GM18951 (cell line): ENCODE data around the gene DEFB119.
"Not testable (repeated sequence)": the region's sequence is repeated elsewhere in the genome, so short reads cannot be mapped to it uniquely, and the experiment has no call there.

Experiments
- POLR2A ChIP-seq: IDR thresholded peaks from 4 replicates; pipeline ENCODE4 v1.6.1; 2011; ENCODE audit warnings: mild to moderate bottlenecking; ENCODE audit not compliant: insufficient read length, insufficient read depth; ENCODE audit errors: extremely low read depth
- in situ Hi-C: fragments of 300-500 bp; cut with MboI; formaldehyde crosslinking; loops from one replicate; pipeline ENCODE4 v1.12.0; 2022; ENCODE audit warnings: low sequenced_read_pairs, mixed read lengths, inconsistent platforms; ENCODE audit not compliant: unreplicated experiment

DEFB119 gene, protein sequence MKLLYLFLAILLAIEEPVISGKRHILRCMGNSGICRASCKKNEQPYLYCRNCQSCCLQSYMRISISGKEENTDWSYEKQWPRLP

GRCh38 chr20:31390490-31390889 is at the start of gene DEFB119:
DEFB119 (minus strand) TSS chr20:31390590; CDS start chr20:31390483, 107 bp downstream.
- in situ Hi-C loops: no loop called here
- TF ChIP-seq POLR2A: no peak

GRCh38 chr20:31430568-31431115 is 40.3 kb upstream of the DEFB119 start:
- no peak for TF ChIP-seq POLR2A
- in situ Hi-C loops: no loop called here

GRCh38 chr20:31427576-31427975 is 37.2 kb upstream of the DEFB119 start:
- in situ Hi-C loops: not testable (repeated sequence)

DNA sequence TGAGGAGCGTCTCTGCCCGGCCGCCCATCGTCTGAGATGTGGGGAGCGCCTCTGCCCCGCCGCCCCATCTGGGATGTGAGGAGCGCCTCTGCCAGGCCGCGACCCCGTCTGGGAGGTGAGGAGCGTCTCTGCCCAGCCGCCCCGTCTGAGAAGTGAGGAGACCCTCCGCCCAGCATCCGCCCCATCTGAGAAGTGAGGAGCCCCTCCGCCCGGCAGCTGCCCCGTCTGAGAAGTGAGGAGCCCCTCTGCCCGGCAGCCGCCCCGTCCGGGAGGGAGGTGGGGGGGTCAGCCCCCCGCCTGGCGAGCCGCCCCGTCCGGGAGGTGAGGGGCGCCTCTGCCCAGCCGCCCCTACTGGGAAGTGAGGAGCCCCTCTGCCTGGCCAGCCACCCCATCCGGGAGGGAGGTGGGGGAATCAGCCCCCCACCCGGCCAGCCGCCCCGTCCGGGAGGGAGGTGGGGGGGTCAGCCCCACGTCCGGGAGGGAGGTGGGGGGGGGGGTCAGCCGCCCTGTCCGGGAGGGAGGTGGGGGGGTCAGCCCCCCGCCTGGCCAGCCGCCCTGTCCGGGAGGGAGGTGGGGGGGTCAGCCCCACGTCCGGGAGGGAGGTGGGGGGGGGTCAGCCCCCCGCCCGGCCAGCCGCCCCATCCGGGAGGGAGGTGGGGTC is 36.6 kb upstream of the DEFB119 start:
- in situ Hi-C loops: not testable (repeated sequence)

GRCh38 chr20:31425797-31426196 is 35.4 kb upstream of the DEFB119 start:
- TF ChIP-seq POLR2A: no peak
- in situ Hi-C loops: no loop called here

GRCh38 chr20:31418307-31418706 is 27.9 kb upstream of the DEFB119 start:
- in situ Hi-C loops: no loop called here
- no peak for TF ChIP-seq POLR2A

- in situ Hi-C loops: no loop called here
These were observed 25.3 kb upstream of the DEFB119 start for GRCh38 chr20:31415653-31416052.

DNA sequence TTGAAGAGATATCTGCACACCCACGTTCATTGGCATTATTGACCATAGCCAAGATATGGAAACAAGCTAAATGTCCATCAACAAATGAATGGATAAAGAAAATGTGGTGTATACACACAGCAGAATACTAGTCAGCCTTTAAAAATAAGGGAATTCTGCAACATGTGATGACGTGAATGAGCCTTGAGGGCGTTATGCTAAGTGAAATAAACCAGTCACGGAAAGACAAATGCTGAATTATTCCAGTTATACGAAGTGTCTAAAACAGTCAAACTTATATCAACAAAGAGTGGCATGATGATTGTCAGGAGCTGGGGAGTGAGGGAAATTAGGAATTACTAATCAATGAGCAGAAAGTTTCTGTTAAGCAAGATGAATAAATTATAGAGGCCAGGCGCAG is 24.0 kb upstream of the DEFB119 start:
- in situ Hi-C loops: no loop called here

More at GRCh38 chr20:31415653-31416052, 25.3 kb upstream of the DEFB119 start:
- no peak for TF ChIP-seq POLR2A

GRCh38 chr20:31410011-31410410 is 19.6 kb upstream of the DEFB119 start:
- TF ChIP-seq POLR2A: no peak
- in situ Hi-C loops: no loop called here

More for the DNA sequence above, 24.0 kb upstream of the DEFB119 start:
- TF ChIP-seq POLR2A: no peak

GRCh38 chr20:31406115-31406514 is 15.7 kb upstream of the DEFB119 start, which contains the start of gene DEFB121:
DEFB121 (minus strand) TSS chr20:31406215; CDS start chr20:31406152, 63 bp downstream.
- in situ Hi-C loops: no loop called here
- no peak for TF ChIP-seq POLR2A

DNA sequence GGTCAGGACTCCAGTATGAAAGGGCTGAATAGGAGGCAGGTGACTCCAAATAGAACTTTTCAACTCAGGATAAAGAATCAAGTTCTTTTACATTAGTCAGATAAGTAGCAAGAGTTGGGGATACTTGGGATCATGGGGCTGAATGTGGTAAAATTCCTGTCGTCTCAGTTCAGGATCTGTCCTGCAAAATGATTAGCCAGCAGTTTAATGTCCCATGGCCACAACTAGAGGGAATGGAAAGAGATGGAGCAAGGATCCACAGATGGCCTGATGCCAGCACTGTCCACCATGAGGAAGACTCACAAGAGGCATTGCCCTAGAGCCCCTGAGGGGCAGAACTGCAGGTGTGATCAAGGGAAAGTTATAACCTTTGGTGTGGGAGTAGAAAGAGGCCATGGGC is 13.5 kb upstream of the DEFB119 start:
- no peak for TF ChIP-seq POLR2A
- in situ Hi-C loops: no loop called here

DNA sequence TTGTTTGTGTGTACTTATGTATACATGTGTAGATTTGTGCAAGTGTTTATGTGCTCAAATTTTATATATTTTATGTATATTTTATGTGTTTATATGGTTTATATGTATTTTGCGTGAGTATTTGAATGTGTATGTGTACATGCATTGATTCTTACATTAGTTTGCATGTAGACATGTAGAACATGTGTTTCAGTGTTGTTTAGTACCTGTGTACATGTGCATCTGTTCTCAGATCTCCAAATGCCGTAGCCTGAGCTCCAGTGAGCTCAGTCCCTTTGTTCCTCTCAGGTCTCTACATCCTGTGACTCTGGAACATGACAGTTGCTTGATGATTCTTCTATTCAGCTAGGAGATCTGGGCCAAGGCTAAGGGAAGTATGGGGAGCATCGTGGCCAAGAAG is 4.5 kb upstream of the DEFB119 start:
- in situ Hi-C loops: no loop called here
- no peak for TF ChIP-seq POLR2A

DNA sequence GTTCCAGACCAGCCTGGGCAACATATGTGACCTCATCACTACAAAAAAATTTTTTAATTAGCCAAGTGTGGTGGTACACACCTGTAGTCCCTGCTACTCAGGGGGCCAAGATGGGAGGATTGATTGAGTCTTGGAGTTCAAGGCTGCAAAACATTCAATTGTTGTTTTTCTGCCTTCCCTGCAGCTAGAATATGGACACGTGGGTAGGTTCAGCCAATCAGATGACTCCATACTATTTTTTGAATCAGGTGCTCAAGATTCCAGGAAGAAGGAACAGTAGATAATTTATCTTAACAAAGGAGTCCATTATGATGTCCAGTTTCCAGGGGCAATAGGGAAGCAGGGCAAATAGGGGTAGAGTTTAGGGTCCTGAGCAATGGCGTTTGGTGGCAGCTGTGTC is 2.4 kb upstream of the DEFB119 start:
- in situ Hi-C loops: no loop called here
- TF ChIP-seq POLR2A: no peak

DNA sequence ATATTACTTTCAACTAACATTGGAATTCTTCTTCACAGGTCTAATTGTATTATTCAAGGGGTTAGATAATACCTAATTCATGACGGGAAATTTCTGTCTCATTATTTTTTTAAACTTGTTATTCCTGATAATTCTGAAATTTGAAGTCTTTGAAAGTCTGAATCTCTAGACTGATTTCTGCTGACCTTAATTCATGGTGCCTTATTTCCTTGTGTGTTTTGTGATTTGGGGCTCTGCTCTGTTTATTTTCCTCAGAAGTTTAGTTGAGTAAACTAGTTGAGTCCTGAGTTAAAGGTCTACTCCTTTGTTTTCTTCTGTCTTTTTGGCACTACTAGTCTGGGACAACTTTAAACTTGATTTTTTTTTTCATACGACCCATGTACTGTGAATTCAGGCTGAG is 16.0 kb downstream of the DEFB119 start:
- TF ChIP-seq POLR2A: no peak
- in situ Hi-C loops: no loop called here

- no peak for TF ChIP-seq POLR2A
- in situ Hi-C loops: no loop called here
These were observed 22.1 kb downstream of the DEFB119 start, which contains the start of gene DEFB118 for GRCh38 chr20:31368301-31368700. DEFB118 (plus strand) TSS chr20:31368601; CDS start chr20:31368651, 50 bp downstream.

DNA sequence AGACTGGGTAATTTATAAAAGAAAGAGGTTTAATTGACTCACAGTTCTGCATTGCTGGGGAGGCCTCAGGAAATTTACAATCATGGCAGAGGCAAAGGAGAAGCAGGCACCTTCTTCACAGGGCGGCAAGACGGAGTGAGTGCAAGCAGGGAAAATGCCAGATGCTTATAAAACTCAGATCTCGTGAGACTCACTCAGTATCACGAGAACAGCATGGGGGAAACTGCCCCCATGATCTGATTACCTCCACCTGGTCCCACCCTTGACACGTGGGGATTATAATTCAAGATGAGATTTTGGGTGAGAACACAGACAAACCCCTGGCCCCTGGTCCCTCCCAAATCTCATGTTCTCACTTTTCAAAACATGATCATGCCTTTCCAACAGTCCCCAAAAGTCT is 26.1 kb downstream of the DEFB119 start:
- in situ Hi-C loops: not testable (repeated sequence)
